Measurements from ENCODE around the gene STUM.

DNA sequence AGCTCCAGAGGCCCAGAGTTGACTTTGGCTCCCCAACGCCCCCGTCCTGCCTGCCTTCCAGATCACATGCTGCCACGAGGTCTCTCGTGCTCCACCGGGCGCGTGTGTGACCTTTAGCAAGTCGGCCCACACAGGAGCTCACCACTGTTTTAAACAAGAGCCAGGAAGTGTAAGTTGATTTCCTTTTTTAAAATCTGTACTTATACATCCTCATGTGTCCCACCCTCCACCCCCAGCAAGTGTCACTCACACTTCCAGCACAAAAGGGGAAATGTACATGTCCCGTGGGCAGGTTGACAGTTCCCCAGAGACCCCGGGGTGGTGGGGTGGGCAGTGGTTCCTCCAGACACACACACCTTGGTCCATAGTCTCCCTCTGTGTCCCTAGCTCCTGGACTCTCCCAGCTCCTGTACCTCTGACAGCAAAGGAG lies 84.4 kb downstream of the STUM start:
- TF ChIP-seq, protein P1, sequence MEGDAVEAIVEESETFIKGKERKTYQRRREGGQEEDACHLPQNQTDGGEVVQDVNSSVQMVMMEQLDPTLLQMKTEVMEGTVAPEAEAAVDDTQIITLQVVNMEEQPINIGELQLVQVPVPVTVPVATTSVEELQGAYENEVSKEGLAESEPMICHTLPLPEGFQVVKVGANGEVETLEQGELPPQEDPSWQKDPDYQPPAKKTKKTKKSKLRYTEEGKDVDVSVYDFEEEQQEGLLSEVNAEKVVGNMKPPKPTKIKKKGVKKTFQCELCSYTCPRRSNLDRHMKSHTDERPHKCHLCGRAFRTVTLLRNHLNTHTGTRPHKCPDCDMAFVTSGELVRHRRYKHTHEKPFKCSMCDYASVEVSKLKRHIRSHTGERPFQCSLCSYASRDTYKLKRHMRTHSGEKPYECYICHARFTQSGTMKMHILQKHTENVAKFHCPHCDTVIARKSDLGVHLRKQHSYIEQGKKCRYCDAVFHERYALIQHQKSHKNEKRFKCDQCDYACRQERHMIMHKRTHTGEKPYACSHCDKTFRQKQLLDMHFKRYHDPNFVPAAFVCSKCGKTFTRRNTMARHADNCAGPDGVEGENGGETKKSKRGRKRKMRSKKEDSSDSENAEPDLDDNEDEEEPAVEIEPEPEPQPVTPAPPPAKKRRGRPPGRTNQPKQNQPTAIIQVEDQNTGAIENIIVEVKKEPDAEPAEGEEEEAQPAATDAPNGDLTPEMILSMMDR (IDR thresholded peaks at IDR 0.05; ENCODE audit: low read depth, low read length): no peak
- TF ChIP-seq EZH2phosphoT487 (IDR thresholded peaks at IDR 0.05; ENCODE audit: low read depth): no peak

Data from OCI-LY3 (cell line).